Measurements from ENCODE around the gene SSH2. TPM values are rescaled to one million over a fixed set of nuclear protein-coding genes. Genes with fewer than 3 reads are reported as not detected.

The SSH2 gene
- total and polyA plus RNA-seq, 7 donors = 18.3 to 35.1 (median 26.5) TPM

GRCh38 chr17:29687596-29687995 is 242.4 kb downstream of the SSH2 start:
- H3K9me3 ChIP-seq = no peaks in the 10 kb centered on the region
- peaks cover 0 to 17% (median 0%) of the 10 kb centered on the region in 4 donors for H3K36me3 ChIP-seq
- peak overlapping the region in 2 of 4 donors; percentile 4 to 25 for H3K27ac ChIP-seq
- TF ChIP-seq CTCF (IDR thresholded peaks at IDR 0.05) = no peak
- no peak for TF ChIP-seq POLR2AphosphoS5 (IDR thresholded peaks at IDR 0.05)
- TF ChIP-seq EP300 (IDR thresholded peaks at IDR 0.05) = no peak
- no peak for TF ChIP-seq POLR2A (IDR thresholded peaks at IDR 0.05)
- intact Hi-C loops (cut with DNase I) = no loop called here
- DNase-seq = no peak
- 81 to 83% methylated on average over 2 of the region's 2 CpGs for WGBS, 2 donors
- no peak overlapping the region for H3K4me3 ChIP-seq
- H3K27me3 ChIP-seq = no peaks in the 10 kb centered on the region
- peaks cover 0 to 18% (median 3%) of the 10 kb centered on the region in 4 donors for H3K4me1 ChIP-seq

DNA sequence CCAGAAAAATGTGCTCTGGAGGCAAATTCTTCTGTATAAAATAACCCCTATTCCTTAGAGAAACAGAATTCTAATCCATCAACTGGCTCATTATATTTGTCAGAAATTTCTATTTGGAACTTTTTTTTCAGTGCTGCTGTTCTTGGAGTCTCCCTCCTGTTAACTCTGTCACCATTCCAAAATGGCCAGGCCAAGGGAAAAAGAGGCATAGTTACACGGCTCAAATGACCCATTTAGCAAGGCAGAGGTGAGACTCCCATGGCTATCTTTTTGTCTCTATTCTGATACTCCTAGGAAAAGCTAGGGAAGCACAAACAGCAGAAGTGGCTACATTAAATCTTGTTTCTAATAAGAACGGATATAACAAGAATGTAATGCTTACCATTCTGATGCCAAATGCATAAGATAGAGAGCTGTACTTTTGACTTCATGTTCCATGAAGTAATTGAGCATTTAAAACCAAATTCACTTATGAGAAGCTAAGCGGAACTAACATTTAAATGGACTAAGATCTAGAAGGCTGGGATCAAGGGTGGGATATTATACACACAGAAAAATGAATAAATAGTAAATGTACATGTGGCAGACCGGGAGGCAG is 242.9 kb downstream of the SSH2 start:
- Histone ChIP-seq H3K9me3 (no peaks in the 10 kb centered on the region), H3K36me3 (peaks cover 0 to 18% (median 0%) of the 10 kb centered on the region in 4 donors), H3K27me3 (no peaks in the 10 kb centered on the region), H3K4me1 (peaks cover 0 to 23% (median 3%) of the 10 kb centered on the region in 4 donors), H3K27ac (peak overlapping the region in 2 of 4 donors; percentile 4 to 25), H3K4me3 (no peak overlapping the region)
- intact Hi-C loops (cut with DNase I) = no loop called here
- DNase-seq = no peak
- 88 to 90% methylated on average over 4 of the region's 4 CpGs for WGBS, 2 donors
- no peak for TF ChIP-seq POLR2AphosphoS5 (IDR thresholded peaks at IDR 0.05)
- no peak for TF ChIP-seq EP300 (IDR thresholded peaks at IDR 0.05)
- TF ChIP-seq CTCF (IDR thresholded peaks at IDR 0.05) = no peak
- no peak for TF ChIP-seq POLR2A (IDR thresholded peaks at IDR 0.05)

DNA sequence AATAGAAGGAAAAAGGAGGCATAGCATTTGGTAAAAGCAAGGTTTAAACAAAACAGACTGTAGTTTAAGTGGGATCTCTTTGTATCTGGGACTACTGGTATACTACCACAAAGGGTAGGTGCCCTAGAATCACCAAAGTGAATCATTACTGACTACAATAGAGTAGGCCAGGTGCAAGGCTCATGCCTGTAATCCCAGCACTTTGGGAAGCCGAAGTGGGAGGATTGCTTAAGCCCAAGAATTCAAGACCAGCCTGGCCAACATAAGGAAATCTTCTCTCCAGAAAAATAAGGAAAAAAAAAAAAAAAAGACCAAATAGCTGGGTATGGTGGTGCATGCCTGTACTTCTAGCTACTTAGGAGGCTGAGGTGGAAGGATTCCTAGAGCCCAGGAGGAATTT is 246.5 kb downstream of the SSH2 start:
- peaks cover 0 to 13% (median 0%) of the 10 kb centered on the region in 4 donors for H3K36me3 ChIP-seq
- TF ChIP-seq POLR2A (IDR thresholded peaks at IDR 0.05) (no peak), CTCF (IDR thresholded peaks at IDR 0.05) (no peak), POLR2AphosphoS5 (IDR thresholded peaks at IDR 0.05) (no peak), EP300 (IDR thresholded peaks at IDR 0.05) (no peak)
- peaks cover 0 to 24% (median 3%) of the 10 kb centered on the region in 4 donors for H3K4me1 ChIP-seq
- no peaks in the 10 kb centered on the region for H3K9me3 ChIP-seq
- no peak overlapping the region for H3K4me3 ChIP-seq
- peak overlapping the region in 3 of 4 donors; percentile 9 to 38 (median 37) for H3K27ac ChIP-seq
- DNase-seq = no peak
- intact Hi-C loops (cut with DNase I) = no loop called here
- no peaks in the 10 kb centered on the region for H3K27me3 ChIP-seq
- WGBS, 2 donors = 65 to 72% methylated on average over 1 of the region's 1 CpG

DNA sequence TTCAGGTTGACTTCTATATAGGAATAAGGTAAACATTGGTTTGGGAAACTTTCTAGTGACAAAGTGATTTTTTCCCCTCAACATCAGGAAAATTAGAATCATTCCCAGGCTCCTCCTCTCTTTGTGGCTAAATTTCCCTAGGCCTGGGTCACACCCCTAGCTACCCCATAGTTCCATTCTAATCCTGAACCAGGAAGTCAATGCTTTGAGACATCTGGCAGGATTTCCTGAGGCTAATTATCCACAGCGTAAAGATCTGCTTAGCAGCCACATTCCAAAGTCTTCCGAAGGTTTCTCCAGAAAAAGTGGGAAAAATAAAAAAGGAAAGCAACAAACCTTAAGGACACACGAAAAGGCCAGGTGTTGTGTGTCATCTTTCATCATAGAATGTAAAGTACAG is 247.0 kb downstream of the SSH2 start:
- H3K4me3 ChIP-seq = no peak overlapping the region
- H3K36me3 ChIP-seq = peaks cover 0 to 13% (median 0%) of the 10 kb centered on the region in 4 donors
- WGBS, 2 donors = 22 to 43% methylated on average over 3 of the region's 3 CpGs
- intact Hi-C loops (cut with DNase I) = no loop called here
- peaks cover 0 to 22% (median 6%) of the 10 kb centered on the region in 4 donors for H3K4me1 ChIP-seq
- no peak for DNase-seq
- no peak for TF ChIP-seq POLR2A (IDR thresholded peaks at IDR 0.05)
- no peak for TF ChIP-seq CTCF (IDR thresholded peaks at IDR 0.05)
- no peak for TF ChIP-seq POLR2AphosphoS5 (IDR thresholded peaks at IDR 0.05)
- no peak for TF ChIP-seq EP300 (IDR thresholded peaks at IDR 0.05)
- no peaks in the 10 kb centered on the region for H3K27me3 ChIP-seq
- H3K27ac ChIP-seq = peak overlapping the region; percentile 9 to 38 (median 27)
- H3K9me3 ChIP-seq = no peaks in the 10 kb centered on the region
